ENCODE results near the gene TCP1.
"Not testable (repeated sequence)": the region's sequence is repeated elsewhere in the genome, so short reads cannot be mapped to it uniquely, and the experiment has no call there.

TCP1 gene

DNA sequence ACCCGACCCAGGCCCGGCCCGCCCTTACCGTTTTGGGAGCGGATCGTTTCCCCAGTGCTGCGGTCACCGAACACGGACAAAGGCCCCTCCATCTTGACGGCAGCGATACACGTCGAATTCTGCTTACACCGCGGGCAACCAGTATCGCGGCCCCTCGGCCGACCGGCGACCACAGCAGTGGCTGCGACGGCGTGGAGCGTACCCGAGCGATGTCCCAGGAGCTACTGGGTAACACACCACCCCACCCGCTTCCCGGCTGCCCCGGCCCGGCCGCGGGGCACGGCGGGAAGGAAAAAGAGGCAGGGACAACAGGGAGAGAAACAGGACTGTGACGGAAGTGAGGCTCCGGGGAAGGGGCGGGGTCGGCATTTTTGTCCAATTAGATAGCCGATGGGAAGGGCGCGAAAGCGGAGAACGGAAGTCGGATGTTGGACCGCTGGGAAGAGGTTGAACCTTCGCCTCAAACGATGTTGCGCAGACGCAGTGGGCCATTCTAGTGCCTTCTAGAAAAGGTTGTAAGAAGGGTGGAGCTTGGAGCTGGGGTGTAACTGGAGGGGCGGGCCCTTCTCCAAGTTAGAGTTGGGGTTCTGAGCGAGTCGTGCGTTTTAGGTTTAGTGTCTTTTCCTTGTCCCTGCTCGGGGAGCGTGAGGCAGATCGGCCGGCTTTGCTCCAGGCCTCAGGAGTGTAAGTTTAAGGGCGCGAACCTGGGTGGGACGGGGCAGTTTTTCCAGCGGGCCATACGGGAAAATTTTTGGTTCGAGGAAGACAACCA lies at the start of gene TCP1:
Gene TCP1 (minus strand): TSS at position 226 of the 772 bp plus-strand sequence. CDS start 134 bp downstream, at position 92.
- peak; percentile 99 for DNase-seq

DNA sequence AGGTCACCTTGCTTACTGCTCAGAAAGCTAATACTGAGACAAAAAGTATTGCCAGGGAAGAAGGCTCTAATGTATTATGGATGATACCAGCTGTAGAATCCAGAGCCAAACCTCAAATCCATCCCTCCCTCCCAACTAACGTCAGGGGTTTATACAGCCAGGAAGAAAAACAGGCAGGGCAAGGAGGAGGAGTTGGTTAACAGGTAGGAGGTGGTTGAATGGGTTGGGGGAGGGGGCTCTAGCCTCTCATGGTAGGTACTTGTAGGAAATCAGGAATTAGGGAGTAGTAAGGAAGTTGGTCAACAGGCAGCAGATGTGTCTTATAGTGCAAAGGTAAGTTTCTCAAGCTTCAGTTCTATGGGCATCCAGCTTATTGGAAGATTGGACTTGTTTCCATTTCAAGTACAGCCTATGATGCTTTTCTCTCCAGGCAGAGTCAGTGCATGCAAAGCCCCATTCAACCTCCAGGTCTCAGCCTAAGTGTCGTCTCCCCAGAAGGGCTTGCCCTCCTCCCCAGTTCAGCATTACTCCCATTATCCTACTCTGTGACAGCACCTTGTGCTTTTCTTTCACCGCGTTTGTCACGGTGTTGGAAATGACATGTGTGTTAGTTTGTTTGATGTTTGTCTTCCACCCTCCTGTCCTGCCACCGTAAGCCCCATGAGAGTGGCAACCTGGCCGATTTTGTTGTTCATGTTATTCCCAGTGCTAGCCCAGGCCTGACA lies 48.8 kb upstream of the TCP1 start:
- DNase-seq: no peak

DNA sequence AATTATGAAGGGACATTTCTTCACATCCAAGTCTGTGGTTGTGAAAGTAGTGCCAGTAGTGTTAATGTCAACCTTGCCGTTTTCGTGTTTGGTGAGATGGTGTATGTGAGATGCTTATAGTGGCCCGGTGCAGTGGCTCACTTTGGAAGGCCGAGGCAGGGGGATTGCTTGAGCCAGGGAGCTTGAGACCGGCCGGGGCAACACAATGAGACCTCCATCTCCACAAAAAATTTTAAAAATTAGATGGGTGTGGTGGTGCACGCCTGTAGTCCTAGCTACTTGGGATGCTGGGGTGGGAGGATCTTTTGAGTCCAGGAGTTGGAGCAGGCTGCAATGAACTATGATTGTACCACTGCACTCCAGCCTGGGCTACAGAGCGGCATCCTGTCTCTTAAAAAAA lies 48.1 kb upstream of the TCP1 start:
- DNase-seq: no peak

DNA sequence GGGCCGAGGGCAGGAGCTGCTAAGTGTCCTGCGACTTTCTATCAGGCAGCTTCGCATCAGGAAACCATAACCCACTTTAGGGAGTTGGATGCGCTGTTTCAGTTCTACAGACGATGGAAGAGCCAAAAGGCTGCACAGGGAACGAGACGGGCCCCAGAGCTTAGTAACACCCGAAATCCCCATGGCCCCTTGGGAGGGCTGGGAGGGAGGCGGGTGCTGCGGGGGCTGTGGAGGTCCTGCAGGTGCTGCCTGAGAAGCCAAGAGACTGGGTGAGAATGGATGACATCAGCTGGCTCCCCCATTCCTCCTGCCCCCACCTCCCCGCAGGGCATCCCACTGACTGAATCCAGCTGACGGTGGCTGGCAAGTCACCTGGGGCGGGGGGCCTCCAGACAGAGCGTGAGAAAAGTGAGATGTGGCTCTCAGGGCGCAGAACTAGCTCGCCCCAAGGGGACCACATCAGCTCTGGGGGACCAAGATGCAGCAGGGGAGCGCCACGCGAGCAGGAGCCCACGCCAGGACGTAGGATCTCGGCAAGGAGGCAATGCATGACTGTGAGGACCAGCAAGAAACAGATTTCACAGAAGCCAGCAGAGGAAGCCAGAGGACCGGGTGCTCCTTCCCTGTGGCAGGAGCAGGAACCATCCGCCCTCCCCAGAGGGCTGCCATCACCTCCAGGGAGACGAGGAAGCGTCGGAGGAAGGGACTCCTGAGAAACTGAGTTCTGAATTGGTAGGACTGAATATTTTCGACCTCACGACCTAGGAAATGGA lies 47.5 kb upstream of the TCP1 start:
- DNase-seq: no peak

DNA sequence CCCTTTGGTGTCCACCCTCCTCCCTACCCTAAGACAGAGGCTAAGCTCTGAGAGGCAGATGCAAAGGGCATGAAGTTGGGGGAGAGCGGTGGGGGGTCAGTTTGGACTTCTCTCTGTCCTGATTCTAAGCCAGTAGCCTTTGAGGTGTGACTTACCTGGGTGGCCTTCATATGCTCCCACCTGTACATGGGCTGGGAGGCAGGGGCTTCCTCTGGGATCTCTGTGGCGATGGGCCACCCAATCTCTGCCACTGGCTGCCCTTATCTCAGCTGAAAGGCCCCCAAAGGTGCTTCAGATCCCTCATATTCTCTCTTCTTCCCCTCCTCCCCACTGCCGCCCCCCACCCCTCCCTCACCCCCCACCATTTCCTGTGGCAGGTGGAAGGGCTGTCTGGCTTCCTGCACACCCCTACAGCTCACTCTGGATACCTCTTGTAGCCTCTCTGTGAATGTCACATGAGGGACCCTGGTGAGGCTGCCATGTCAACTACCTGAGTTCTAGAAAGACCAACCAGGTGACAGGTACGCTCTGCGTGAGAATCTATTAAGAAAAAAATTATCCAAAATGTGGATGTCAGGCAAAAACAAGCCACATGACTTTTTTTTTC lies 44.7 kb upstream of the TCP1 start:
- DNase-seq: no peak

DNA sequence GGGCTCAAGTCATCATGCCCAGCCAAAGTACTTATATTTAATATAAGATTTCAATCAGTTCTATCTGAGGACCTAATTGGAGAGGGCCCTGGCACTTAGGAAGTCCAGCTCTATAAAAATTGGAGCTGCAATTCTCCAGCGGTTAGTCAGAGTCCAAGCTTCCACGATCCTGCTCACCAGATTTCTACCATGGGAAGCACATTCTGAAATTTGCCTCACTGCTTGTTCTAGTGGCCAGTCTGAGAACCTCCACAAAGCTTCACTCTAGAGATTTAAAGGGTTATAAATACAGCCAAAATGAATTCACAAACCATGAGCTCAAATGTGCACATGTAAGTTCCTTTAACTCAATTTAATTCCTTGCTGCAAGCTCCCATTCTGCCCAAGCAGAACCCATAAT lies 44.2 kb upstream of the TCP1 start:
- no peak for DNase-seq

DNA sequence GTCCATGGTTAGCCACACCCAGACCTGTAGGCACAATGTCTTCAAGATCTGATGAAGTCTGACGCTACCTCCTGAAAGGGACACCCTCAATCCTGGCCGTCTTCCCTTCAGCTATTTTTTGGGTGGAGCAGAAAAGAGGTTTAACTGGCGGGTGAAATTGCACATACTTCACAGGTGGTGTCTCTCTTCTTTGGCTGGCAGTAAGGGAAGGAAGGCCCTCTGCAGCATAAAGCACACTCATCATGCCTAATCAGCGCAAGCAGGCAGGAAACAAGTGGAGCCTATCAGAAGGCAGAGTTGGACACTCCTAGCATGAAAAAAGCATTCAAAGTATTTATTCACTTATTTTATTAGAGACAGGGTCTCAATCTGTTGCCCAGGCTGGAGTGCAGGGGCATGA lies 43.5 kb upstream of the TCP1 start:
- no peak for DNase-seq

DNA sequence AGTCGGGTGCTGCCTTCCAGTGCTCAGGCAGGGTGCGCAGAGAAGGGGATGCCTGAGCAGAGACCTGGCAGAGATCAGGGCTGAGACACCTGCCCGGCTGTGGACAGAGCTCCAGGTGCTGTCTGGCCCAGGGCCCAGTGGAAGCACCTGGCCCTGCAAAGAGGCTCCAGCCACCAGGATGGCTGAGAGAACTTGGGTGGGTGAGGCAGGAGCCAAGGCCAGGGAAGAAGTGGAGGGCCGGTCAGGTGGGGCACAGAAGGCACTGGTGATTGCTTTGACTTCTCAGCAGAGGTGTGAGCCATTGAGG lies 41.9 kb upstream of the TCP1 start:
- no peak for DNase-seq

DNA sequence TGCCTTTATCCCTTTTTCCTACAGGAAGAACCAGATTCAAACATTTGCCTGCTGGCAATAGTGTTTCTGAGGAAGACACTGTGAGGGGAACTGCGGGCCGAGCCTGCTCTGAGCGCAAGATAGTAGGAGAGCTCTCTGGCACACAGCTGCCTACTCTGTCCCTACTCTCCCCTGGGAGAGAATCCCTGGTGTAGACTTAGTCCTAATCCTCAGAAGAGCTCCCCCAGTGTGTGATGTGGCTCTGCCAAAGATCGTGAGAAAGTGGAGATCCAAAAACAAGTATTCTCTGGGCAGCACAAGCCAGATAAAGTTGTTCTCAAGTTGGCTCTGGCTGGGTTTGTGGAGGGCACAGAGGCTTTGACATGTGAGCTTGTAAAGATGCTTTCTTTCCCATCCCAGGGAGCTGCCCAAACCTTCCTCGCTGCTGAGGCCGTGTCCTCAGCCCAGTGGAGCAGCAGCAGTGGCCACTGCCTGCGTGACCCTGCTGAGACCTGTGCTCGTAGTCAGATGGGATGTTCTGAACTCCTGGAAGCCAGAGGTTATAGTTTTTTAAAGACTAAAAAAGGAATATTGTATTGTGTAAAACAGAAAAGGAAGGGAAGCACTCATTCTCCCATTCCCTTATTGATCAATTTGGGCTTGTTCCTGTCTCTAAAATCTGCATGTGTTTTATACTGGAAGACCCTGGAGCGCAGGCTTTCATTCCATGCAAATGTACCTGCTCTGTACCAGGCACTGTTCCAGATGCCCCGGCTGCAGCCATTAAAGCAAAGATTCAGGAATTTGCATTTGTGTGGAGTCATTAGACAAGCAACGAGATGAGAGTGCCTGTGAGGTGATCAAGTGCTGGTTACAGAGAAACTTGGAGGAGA lies 41.3 kb upstream of the TCP1 start:
- no peak for DNase-seq

DNA sequence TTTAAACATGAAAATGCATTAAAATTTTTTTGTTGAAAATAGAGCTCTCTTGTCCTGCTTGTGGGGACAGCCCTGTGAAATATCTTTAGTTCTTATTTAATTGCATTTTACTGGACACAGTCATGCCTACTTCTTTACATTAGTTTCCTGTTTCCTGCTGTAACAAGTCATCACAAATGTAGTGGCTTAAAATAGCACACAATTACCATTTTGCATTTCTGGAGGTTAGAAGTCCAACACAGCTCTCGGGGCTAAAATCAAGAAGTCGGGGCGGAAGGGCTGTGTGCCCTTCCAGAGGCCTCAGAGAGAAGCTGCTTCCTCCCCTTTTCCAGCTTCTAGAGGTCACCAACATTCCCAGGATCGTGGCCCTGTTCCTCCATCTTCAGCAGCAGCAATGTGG lies 40.1 kb upstream of the TCP1 start:
- no peak for DNase-seq

DNA sequence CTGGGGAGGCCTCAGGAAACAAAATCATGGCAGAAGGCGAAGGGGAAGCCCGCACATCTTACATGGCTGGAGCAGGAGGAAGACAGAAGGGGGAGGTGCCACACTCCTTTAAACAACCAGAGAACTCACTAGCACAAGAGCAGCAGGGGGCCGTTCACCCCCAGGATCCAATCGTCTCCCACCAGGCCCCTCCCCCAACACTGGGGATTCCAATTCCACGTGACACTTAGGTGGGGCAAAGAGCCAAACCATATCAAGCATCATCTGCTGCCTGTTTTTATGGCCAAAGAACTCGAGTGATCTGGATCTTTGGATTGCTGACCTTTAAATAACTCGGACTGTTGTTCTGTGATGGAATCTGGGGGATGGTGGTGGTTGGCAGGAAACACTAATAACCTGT lies 38.7 kb upstream of the TCP1 start:
- no peak for DNase-seq

DNA sequence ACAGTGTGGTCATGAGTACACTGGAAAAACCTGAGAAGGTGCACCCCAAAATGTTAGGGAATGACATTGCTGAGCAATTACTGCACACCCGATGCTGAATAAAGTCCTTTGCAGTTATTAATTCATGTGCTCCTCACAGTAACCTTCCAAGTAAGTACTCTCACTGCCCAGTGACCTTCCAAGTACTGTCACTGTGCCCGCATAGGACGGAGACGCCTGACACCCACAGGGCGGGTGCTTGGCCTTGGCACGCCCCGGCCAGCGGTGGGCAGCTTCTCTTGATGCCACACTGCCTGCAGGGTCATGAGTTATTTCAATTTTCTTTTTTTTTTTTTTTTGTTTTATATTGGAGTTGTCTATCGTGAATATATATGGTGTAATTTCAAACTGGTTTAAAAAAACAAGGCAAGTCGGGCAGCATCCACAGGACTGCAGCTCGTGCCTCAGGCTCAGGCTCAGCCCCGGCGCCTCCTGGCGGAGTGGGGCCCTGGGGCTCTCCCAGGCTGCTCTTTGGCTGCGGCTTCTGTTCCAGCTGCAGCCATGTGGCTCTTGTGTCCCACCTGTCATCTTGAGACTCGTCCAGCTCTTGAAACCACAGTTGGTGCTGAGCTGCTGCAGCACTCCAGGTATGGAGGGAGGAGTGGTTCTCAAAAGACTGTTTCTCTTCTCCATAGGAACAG lies 37.7 kb upstream of the TCP1 start:
- DNase-seq: no peak

DNA sequence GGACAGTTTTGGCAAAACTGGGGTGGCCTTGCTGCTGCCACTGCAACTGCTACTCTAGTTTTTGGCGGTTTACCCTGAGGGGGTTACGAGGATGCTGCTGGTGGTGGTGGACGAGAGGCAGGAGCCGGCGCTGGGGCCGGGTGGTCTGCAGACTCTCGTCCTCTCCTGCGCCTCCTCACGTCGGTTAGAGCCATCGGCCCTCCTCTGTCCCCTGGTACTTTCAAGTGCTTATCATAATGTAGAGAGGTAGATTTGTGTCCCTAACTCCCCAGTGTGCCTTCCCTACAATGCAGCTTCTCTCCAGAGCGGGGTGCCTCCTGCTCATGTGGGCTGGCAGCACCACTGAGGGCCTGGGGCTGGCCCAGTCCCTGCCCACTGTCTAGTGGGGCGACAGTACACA lies 36.6 kb upstream of the TCP1 start:
- DNase-seq: no peak

DNA sequence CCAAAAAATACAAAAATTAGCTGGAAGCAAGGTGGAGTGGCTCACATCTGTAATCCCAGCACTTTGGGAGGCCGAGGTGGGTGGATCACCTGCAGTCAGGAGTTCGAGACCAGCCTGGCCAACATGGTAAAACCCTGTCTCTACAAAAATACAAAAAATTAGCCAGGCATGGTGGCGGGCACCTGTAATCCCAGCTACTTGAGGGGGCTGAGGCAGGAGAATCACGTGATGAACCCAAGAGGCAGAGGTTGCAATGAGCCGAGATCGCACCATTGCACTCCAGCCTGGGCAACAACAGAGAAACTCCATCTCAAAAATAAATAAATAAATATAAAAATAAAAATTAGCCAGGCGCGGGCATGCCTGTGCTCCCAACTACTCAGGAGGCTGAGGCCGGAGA lies 35.3 kb upstream of the TCP1 start:
- DNase-seq: not testable (repeated sequence)

DNA sequence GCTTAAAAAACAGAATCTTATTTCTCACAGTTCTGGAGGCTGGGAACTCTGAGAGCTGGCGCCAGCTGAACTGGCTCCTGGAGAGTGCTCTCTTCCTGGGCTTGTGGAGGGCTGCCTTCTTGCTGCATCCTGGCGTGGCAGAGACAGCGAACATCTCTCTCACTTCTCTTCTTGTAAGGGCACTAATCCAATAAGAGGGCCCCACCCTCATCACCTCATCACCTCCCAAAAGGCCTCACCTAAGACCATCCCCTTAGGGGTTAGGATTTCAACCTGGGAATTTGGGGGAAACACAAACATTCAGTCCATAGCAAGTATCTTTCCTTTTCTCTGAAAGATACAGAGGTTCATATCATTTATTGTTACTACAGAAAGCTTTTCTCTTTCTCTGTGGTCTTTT lies 34.6 kb upstream of the TCP1 start:
- no peak for DNase-seq

DNA sequence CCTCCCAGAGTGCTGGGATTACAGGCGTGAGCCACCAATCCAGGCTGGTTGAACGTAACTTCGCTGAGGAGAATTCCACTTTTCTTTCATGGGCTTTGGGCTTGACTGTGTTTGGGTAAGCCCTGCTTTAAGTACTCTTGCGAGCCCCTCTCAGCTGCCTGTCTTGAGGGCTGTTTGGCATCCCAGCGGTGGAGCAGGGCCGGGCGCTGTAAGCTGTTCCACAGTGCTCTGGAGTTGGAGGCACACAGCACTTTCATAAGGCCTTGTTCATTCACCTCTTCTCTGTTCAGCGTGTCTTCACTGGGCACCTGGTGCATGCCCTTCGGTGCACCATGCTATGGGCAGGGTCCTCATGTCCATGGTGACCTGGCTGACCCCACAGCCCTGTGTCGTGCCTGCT lies 32.3 kb upstream of the TCP1 start:
- DNase-seq: no peak

DNA sequence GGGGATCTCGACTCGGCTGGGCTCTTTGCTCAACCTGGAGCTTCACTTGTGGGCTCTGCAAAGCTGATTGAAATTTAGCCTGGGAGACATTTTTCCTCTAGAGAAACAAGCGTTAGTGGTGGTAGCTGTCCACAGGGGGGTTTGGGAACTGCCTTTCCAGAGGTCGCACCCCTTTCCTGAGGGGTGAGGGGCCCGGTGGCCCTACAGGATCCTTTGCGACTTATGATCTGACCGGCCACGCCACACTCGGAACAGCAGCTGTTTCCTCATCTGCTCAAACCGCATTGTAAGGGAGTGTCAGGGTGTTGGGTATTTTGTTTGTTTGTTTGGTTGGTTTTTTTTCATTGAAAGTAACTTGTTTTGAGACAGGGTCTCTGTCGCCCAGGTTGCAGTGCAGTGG lies 31.7 kb upstream of the TCP1 start:
- DNase-seq: no peak

DNA sequence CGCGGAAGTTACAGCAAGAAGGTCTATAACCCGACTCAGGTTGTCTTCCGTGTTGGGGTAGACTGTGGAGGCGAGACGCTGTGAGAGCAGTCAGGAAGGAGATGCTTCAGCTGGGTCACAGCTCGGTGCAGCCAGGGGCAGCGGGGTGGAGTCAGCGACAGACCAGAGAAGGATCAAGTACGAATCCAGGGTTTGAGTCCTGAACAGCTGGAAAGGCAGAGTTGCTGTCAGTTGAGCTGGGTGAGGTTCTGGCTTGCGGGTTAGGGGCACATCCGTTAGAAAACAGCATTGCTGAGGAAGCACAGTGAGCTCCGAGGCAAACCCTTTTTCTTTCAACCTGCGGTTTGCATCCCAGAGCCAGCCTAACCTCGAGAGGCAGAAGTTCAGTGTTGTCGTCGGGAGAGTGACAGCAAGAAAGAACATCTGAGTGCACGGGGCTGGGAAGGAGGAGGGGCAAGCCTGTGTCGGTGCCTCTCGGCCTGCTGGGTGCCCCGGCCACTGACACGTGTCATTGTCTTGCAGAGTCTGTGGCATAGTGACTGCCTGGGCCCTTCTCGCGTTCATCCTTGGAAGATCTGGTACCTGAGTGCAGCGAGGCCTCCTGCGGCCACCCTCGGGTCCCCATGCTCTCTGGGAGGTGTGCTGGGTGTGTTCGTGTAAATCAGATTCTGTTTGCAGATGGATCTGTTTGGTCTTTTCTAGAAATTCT lies 30.7 kb upstream of the TCP1 start:
- peak; percentile 38 for DNase-seq

DNA sequence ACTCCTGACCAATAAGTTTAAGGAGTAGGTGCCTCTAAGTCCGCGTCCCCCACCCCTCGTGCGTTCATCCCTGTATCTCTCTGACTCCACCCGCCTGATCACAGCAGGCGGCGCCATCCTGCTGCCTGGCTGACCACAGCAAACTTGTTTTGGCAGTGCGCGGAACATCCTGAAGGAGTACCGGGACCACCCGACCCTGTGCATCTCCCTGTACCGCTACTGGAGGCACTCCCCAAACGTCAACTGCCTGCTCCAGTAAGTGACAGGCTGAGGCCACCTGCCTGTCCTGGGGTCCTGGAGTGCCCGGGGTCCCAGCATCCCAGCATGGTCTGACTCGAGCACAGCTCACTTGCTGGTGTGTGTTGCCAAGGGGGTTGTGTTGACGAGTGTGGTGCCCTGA lies 29.7 kb upstream of the TCP1 start:
- DNase-seq: no peak

DNA sequence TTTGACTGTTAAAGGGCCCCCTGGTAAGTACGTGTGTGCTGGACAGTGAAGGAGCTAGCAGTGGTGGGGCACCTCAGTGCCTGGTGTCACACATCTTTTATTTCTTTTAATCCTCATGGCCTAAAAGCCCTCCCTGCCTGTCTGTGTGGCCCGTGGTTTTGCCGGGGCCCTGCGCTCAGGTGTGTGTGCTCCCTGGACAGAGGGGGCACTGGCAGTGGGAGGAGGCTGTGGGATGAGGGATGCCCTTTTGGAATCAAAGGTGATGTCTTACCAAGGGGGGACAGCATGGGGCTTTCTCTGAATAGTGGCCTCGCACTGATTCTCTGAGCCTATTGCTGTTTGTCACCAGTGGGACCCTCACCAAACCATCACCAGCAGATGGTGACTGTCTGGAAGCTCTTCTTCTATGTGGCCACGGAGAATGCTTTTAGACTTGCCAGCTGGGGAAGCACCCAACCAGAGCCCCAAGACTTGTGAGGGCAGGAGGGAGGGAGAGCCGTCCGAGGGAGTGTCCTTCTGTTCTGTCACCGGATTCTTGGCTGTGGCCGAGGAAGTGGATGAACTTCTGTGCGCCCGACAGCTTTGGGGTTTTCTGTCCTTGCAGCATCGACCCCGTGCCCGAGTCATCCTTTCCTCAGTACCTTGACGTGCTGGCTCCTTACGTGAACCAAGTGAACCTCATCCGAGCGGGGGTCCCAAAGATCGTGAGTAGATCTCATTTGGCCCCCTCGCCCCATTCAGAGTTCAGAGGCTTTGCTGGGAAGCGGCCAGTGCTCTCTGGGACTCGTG lies 28.7 kb upstream of the TCP1 start:
- no peak for DNase-seq

Data from CD4-positive, alpha-beta T cell treated with Interleukin-15 for 1 hour (primary cell).